ENCODE results near the gene FCHSD2. TPM values are rescaled to one million over a fixed set of nuclear protein-coding genes. Genes with fewer than 3 reads are reported as not detected.
"Not testable (repeated sequence)": the region's sequence is repeated elsewhere in the genome, so short reads cannot be mapped to it uniquely, and the experiment has no call there.

The FCHSD2 gene
- total RNA-seq, 4 donors from 2014 or later: 20.4 to 42.4 (median 26.4) TPM

DNA sequence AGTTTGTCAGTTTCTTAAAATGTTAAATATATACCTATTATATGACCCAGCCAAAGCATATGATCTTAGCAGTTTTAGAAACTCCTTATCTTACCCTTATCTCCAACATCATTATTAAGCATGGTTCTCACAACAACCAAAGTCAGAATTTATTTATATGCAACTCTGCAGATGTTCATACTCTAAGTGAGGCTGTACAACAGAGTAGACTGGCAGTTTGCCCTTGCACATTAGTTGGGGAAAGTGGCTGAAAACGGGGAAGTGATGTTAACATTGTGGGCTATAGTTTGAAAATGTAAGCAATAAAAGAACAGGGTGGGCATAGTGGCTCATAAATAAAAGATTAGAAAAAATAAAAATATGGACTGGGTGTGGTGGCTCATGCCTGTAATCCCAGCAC, 278.2 kb downstream of the FCHSD2 start:
- Histone ChIP-seq H3K27me3 (no peaks in the 10 kb centered on the region), H3K4me3 (no peak overlapping the region), H3K9me3 (no peaks in the 10 kb centered on the region), H3K36me3 (peaks cover 3 to 10% (median 7%) of the 10 kb centered on the region in 4 donors), H3K4me1 (peaks cover 21 to 26% (median 22%) of the 10 kb centered on the region in 4 donors), H3K27ac (replicated peaks in 1 of 4) (no peak overlapping the region)
- no peak for TF ChIP-seq POLR2A (IDR thresholded peaks at IDR 0.05; ENCODE audit: low read depth)
- no peak for TF ChIP-seq POLR2AphosphoS5 (IDR thresholded peaks at IDR 0.05)
- TF ChIP-seq EP300 (IDR thresholded peaks at IDR 0.05): no peak
- TF ChIP-seq, protein P1, sequence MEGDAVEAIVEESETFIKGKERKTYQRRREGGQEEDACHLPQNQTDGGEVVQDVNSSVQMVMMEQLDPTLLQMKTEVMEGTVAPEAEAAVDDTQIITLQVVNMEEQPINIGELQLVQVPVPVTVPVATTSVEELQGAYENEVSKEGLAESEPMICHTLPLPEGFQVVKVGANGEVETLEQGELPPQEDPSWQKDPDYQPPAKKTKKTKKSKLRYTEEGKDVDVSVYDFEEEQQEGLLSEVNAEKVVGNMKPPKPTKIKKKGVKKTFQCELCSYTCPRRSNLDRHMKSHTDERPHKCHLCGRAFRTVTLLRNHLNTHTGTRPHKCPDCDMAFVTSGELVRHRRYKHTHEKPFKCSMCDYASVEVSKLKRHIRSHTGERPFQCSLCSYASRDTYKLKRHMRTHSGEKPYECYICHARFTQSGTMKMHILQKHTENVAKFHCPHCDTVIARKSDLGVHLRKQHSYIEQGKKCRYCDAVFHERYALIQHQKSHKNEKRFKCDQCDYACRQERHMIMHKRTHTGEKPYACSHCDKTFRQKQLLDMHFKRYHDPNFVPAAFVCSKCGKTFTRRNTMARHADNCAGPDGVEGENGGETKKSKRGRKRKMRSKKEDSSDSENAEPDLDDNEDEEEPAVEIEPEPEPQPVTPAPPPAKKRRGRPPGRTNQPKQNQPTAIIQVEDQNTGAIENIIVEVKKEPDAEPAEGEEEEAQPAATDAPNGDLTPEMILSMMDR (IDR thresholded peaks at IDR 0.05): no peak
- intact Hi-C loops (cut with DNase I): no loop called here
- WGBS: 50% methylated on average over 1 of the region's 1 CpG
- DNase-seq (ENCODE audit: extremely low spot score): no peak

DNA sequence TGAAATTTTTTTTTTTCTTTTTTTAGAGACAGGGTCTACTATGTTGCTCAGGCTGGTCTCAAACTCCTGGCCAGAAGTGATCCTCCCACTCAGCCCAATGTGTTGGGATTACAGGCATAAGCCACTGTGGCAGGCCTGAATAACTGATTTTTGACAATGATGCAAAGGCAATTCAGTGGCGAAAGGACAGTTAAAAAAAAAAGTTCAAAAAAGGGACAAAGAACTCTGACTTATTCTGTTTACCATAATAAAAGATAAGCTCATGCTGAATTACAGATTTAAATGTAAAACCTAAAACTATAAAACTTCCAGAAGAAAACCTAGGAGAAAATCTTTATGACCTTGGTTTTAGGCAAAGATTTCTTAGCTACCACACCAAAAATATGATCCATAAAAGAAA, 279.0 kb downstream of the FCHSD2 start:
- Histone ChIP-seq H3K4me3 (no peak overlapping the region), H3K4me1 (peaks cover 21 to 26% (median 22%) of the 10 kb centered on the region in 4 donors), H3K9me3 (no peaks in the 10 kb centered on the region), H3K27me3 (no peaks in the 10 kb centered on the region), H3K27ac (replicated peaks in 1 of 4) (no peak overlapping the region), H3K36me3 (peaks cover 0 to 10% (median 6%) of the 10 kb centered on the region in 4 donors)
- TF ChIP-seq EP300 (IDR thresholded peaks at IDR 0.05): no peak
- TF ChIP-seq, protein P1 (IDR thresholded peaks at IDR 0.05): no peak
- TF ChIP-seq POLR2AphosphoS5 (IDR thresholded peaks at IDR 0.05): no peak
- no peak for TF ChIP-seq POLR2A (IDR thresholded peaks at IDR 0.05; ENCODE audit: low read depth)
- intact Hi-C loops (cut with DNase I): no loop called here
- WGBS: 95% methylated on average over 1 of the region's 1 CpG
- DNase-seq (ENCODE audit: extremely low spot score): no peak

DNA sequence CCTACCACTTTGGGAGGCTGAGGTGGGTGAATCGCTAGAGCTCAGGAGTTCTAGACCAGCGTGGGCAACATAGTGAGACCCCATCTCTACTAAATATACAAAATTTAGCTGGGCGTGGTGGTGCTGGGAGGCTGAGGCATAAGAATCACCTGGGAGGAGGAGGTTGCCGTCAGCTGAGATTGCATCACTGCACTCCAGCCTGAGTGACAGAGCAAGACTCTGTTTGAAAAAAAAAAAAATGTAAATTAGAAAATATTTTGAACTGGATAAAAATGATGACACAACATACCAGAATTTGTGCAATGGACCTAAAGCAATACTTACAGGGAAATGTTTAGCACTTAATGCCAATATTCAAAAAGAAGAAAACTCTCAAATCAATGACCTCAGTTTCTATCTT, 281.5 kb downstream of the FCHSD2 start:
- Histone ChIP-seq H3K36me3 (peaks cover 0 to 10% (median 0%) of the 10 kb centered on the region in 4 donors), H3K27me3 (no peaks in the 10 kb centered on the region), H3K9me3 (no peaks in the 10 kb centered on the region), H3K27ac (replicated peaks in 1 of 4) (no peak overlapping the region), H3K4me1 (peaks cover 36 to 41% (median 39%) of the 10 kb centered on the region in 4 donors), H3K4me3 (no peak overlapping the region)
- no peak for DNase-seq (ENCODE audit: extremely low spot score)
- intact Hi-C loops (cut with DNase I): no loop called here
- 93% methylated on average over 4 of the region's 4 CpGs for WGBS
- TF ChIP-seq POLR2AphosphoS5 (IDR thresholded peaks at IDR 0.05) (no peak), POLR2A (IDR thresholded peaks at IDR 0.05; ENCODE audit: low read depth) (no peak), EP300 (IDR thresholded peaks at IDR 0.05) (no peak)
- TF ChIP-seq, protein P1 (IDR thresholded peaks at IDR 0.05): no peak

DNA sequence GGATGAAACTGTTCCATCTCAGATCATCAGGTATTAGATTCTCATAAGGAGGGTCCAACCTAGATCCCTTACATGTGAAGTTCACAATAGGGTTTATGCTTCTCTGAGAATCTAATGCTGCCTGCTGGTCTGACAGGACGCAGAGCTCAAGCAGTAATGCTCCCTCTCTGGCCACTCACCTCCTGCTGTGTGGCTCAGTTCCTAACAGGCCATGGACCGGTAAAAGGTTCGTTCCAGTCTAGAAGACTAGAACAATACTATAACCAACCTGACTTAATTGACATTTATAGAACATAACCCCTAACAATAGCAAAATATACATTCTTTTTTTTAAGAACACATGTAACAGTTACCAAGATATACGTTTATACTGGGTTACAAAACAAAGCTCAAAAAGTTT, 282.1 kb downstream of the FCHSD2 start:
- Histone ChIP-seq H3K36me3 (peaks cover 0 to 10% (median 0%) of the 10 kb centered on the region in 4 donors), H3K27ac (replicated peaks in 1 of 4) (no peak overlapping the region), H3K4me3 (no peak overlapping the region), H3K9me3 (no peaks in the 10 kb centered on the region), H3K4me1 (peaks cover 31 to 38% (median 34%) of the 10 kb centered on the region in 4 donors), H3K27me3 (no peaks in the 10 kb centered on the region)
- DNase-seq (ENCODE audit: extremely low spot score): no peak
- intact Hi-C loops (cut with DNase I): no loop called here
- 96% methylated on average over 4 of the region's 4 CpGs for WGBS
- TF ChIP-seq POLR2A (IDR thresholded peaks at IDR 0.05; ENCODE audit: low read depth) (no peak), POLR2AphosphoS5 (IDR thresholded peaks at IDR 0.05) (no peak), EP300 (IDR thresholded peaks at IDR 0.05) (no peak)
- TF ChIP-seq, protein P1 (IDR thresholded peaks at IDR 0.05): no peak

DNA sequence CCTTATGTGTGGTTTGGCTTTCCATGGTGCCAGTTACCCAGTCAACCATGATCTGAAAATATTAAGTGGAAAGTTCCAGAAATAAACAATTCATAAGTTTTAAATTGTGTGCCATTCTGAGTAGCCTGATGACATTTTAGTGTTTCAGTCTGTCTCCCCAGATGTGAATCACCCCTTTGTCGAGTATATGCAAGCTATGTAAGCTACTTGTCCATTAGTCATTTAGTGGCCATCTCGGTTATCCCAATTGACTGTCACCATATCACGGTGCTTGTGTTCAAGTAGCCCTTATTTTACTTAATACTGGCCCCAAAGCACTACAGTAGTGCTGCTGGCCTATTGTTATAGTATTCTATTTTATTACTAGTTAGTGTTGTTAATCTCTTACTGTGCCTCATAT, 283.0 kb downstream of the FCHSD2 start:
- peaks cover 23 to 29% (median 25%) of the 10 kb centered on the region in 4 donors for H3K4me1 ChIP-seq
- no peak for TF ChIP-seq POLR2A (IDR thresholded peaks at IDR 0.05; ENCODE audit: low read depth)
- TF ChIP-seq POLR2AphosphoS5 (IDR thresholded peaks at IDR 0.05): no peak
- no peak for TF ChIP-seq EP300 (IDR thresholded peaks at IDR 0.05)
- TF ChIP-seq, protein P1 (IDR thresholded peaks at IDR 0.05): no peak
- H3K4me3 ChIP-seq: no peak overlapping the region
- H3K9me3 ChIP-seq: no peaks in the 10 kb centered on the region
- no peaks in the 10 kb centered on the region for H3K27me3 ChIP-seq
- H3K36me3 ChIP-seq: peaks cover 0 to 10% (median 0%) of the 10 kb centered on the region in 4 donors
- no peak for DNase-seq (ENCODE audit: extremely low spot score)
- intact Hi-C loops (cut with DNase I): no loop called here
- no peak overlapping the region for H3K27ac ChIP-seq (replicated peaks in 1 of 4)
- 96% methylated on average over 3 of the region's 3 CpGs for WGBS

DNA sequence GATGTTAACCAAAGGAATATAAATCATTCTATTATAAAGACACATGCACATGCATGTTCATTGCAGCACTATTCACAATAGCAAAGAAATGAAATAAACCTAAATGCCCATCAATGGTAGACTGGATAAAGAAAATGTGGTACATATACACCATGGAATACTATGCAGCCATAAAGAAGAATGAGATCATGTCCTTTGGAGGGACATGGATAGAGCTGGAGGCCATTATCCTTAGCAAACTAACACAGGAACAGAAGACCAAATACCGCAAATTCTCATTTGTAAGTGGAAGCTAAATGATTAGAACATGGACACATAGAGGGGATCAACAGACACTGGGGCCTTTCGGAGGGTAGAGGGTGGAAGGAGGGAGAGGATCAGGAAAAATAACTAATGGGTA, 283.9 kb downstream of the FCHSD2 start:
- H3K27ac ChIP-seq (replicated peaks in 1 of 4); DNase-seq (ENCODE audit: extremely low spot score); H3K4me3 ChIP-seq; H3K27me3 ChIP-seq; H3K9me3 ChIP-seq; intact Hi-C loops (cut with DNase I): not testable (repeated sequence)
- Histone ChIP-seq H3K4me1 (peaks cover 19 to 26% (median 21%) of the 10 kb centered on the region in 4 donors), H3K36me3 (peaks cover 0 to 10% (median 0%) of the 10 kb centered on the region in 4 donors)
- WGBS: 100% methylated on average over 2 of the region's 2 CpGs
